Ectodermal cell (in vitro differentiated cells): ENCODE data around the gene PPP2R2C.

Source experiments
- H3K27ac ChIP-seq: 2 replicates; pipeline ENCODE4 v1.7.0; 2013; ENCODE audit warnings: mild to moderate bottlenecking, low read depth, low read length; ENCODE audit not compliant: insufficient read depth, poor library complexity, severe bottlenecking
- H3K27me3 ChIP-seq: 2 replicates; pipeline ENCODE4 v1.7.0; 2013; ENCODE audit warnings: mild to moderate bottlenecking, low read length; ENCODE audit not compliant: insufficient read depth, control insufficient read depth, poor library complexity, severe bottlenecking
- H3K36me3 ChIP-seq: one replicate; pipeline ENCODE4 v1.7.0; 2013; ENCODE audit warnings: low read length; ENCODE audit not compliant: control insufficient read depth, insufficient read depth
- H3K4me1 ChIP-seq: one replicate; pipeline ENCODE4 v1.7.0; 2013; ENCODE audit warnings: low read length; ENCODE audit not compliant: control insufficient read depth, insufficient read depth
- H3K4me3 ChIP-seq: 2 replicates; pipeline ENCODE4 v1.7.0; 2013; ENCODE audit warnings: low read depth, low read length, control low read depth; ENCODE audit not compliant: insufficient read depth
- H3K9me3 ChIP-seq: 2 replicates; pipeline ENCODE4 v1.7.0; 2013; ENCODE audit warnings: mild to moderate bottlenecking, low read length, moderate library complexity; ENCODE audit not compliant: control insufficient read depth
- WGBS, 2 experiments: methylation state at CpG; one replicate each; pipeline ENCODE4 v1.1.7; 2013; ENCODE audit warnings: missing lambda C conversion rate in 2 of 2; 5-methylcytosine and 5-hydroxymethylcytosine counted together

Gene PPP2R2C

DNA sequence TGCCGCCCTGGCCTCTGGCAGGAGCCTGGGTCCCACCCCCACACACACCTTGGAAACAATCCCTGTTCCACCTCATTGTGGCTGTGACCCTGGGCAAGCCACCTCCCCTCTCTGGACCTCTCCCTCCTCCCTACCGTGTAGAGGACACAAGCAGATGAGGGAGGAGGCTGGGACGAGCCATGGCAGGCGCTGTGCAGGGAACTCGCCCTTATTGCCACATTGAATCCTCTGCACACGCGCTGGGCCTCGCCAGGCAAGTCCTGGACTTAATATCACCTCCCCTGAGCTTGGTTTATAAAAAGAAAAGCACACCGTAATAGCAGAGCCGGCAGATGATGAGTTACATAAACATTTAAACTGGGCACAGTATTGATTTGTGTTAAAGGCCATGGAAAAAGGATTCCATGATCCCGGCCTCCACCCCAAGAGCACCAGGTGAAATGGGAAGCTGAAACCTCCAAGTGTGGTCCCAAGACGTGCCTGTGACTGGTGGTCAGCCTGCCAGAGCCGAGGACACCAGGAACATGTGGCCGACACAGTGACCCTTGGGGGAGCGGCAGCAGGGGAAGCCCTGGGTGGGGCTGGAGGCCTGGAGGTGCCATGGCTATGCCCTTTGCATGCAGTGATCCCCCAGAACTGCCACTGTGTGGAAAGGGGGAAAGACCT is 81.1 kb downstream of the PPP2R2C start:
- WGBS, 2 experiments = 88% methylated on average over 15 of the region's 15 CpGs
- no peak overlapping the region for H3K27ac ChIP-seq
- H3K4me1 ChIP-seq = peaks cover 3% of the 10 kb centered on the region

GRCh38 chr4:6390356-6390755 is 82.1 kb downstream of the PPP2R2C start:
- H3K9me3 ChIP-seq = no peaks in the 10 kb centered on the region
- H3K36me3 ChIP-seq = no peaks in the 10 kb centered on the region
- no peaks in the 10 kb centered on the region for H3K27me3 ChIP-seq
- H3K4me1 ChIP-seq = peaks cover 3% of the 10 kb centered on the region
- no peak overlapping the region for H3K4me3 ChIP-seq
- H3K27ac ChIP-seq = no peak overlapping the region
- 65% methylated on average over 18 of the region's 18 CpGs for WGBS, 2 experiments

More for the DNA sequence above, 81.1 kb downstream of the PPP2R2C start:
- H3K36me3 ChIP-seq = no peaks in the 10 kb centered on the region
- no peaks in the 10 kb centered on the region for H3K9me3 ChIP-seq
- no peak overlapping the region for H3K4me3 ChIP-seq
- H3K27me3 ChIP-seq = no peaks in the 10 kb centered on the region

GRCh38 chr4:6389142-6389825 is 83.1 kb downstream of the PPP2R2C start:
- H3K27ac ChIP-seq = no peak overlapping the region
- no peaks in the 10 kb centered on the region for H3K9me3 ChIP-seq
- H3K4me1 ChIP-seq = peaks cover 3% of the 10 kb centered on the region
- WGBS, 2 experiments = 89 to 91% methylated on average over 19 of the region's 19 CpGs
- no peak overlapping the region for H3K4me3 ChIP-seq
- H3K27me3 ChIP-seq = no peaks in the 10 kb centered on the region
- no peaks in the 10 kb centered on the region for H3K36me3 ChIP-seq

DNA sequence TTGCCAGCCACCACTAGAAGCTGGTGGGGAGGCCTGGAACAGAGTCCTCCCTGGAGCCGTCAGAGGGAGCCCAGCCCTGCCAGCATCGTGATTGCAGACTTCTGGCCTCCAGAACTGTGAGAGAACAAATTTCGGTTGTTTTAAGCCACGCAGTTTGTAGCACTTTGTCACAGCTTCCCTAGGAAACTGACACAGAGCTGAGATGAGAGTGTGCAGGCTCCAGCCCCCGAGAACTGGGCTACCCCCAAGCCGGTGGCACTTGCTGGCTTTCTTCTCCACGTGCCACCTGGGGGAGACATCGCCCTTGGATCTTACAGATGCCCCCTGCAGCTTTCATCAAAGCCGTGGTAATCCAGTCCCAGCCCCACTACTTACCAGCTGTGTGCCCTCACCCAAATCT is 83.7 kb downstream of the PPP2R2C start:
- 76 to 77% methylated on average over 9 of the region's 9 CpGs for WGBS, 2 experiments
- Histone ChIP-seq H3K36me3 (no peaks in the 10 kb centered on the region), H3K9me3 (no peaks in the 10 kb centered on the region), H3K4me1 (peaks cover 3% of the 10 kb centered on the region), H3K27ac (no peak overlapping the region), H3K27me3 (no peaks in the 10 kb centered on the region), H3K4me3 (no peak overlapping the region)

DNA sequence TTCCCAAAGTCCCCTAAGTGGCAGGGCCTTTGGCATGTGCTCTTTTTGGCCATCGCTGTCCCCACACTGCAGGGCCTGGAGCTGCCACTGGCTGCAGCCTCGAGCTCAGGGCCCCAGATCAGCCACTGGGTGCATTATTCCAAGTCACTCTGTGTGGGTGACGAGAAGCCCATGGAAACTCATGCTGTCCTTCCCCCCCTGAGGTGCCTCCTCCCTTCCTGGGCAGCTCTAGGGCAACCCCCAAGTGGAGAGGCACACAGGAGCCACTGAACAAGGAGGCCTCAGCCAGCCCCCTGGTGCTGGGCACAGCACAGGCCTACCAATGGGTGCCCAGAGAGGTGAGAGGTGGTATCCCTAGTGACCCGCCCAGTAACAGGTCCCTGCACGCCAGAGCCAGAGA is 84.5 kb downstream of the PPP2R2C start:
- Histone ChIP-seq H3K36me3 (no peaks in the 10 kb centered on the region), H3K4me1 (peaks cover 3% of the 10 kb centered on the region), H3K4me3 (no peak overlapping the region), H3K27ac (no peak overlapping the region), H3K9me3 (no peaks in the 10 kb centered on the region), H3K27me3 (no peaks in the 10 kb centered on the region)
- 87 to 93% methylated on average over 5 of the region's 5 CpGs for WGBS, 2 experiments

- H3K4me3 ChIP-seq = no peak overlapping the region
- no peak overlapping the region for H3K27ac ChIP-seq
- H3K27me3 ChIP-seq = no peaks in the 10 kb centered on the region
- H3K36me3 ChIP-seq = no peaks in the 10 kb centered on the region
- H3K9me3 ChIP-seq = no peaks in the 10 kb centered on the region
- 91 to 94% methylated on average over 7 of the region's 7 CpGs for WGBS, 2 experiments
- H3K4me1 ChIP-seq = peaks cover 3% of the 10 kb centered on the region
These were observed 86.3 kb downstream of the PPP2R2C start for GRCh38 chr4:6386091-6386490.

DNA sequence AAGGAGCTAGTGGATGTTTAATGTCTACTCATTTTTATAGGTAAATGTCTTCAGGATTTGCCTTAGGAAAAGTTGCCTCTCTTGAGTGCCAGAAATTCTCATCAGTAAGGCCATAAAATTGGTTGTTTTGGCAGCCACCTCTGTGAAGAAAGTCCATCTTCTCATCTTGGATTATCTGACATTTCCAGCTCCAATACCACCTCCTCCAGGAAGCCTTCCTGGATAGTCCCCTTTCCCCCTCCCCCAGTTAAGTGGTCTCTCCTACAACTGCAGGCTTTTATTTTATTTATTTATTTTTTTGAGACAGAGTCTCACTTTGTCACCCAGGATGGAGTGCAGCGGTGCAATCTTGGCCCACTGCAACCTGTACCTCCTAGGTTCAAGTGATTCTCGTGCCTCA is 87.1 kb downstream of the PPP2R2C start:
- no peak overlapping the region for H3K27ac ChIP-seq
- no peak overlapping the region for H3K4me3 ChIP-seq
- H3K36me3 ChIP-seq = no peaks in the 10 kb centered on the region
- no peaks in the 10 kb centered on the region for H3K27me3 ChIP-seq
- H3K9me3 ChIP-seq = no peaks in the 10 kb centered on the region
- peaks cover 6% of the 10 kb centered on the region for H3K4me1 ChIP-seq
- WGBS, 2 experiments = 93 to 100% methylated on average over 2 of the region's 2 CpGs

- Histone ChIP-seq H3K27ac (no peak overlapping the region), H3K4me3 (no peak overlapping the region), H3K4me1 (peaks cover 10% of the 10 kb centered on the region), H3K36me3 (no peaks in the 10 kb centered on the region), H3K27me3 (no peaks in the 10 kb centered on the region), H3K9me3 (no peaks in the 10 kb centered on the region)
- 90 to 94% methylated on average over 3 of the region's 3 CpGs for WGBS, 2 experiments
These were observed 87.9 kb downstream of the PPP2R2C start for GRCh38 chr4:6384541-6384940.

- H3K4me1 ChIP-seq = peaks cover 10% of the 10 kb centered on the region
- H3K9me3 ChIP-seq = no peaks in the 10 kb centered on the region
- WGBS, 2 experiments = 95 to 96% methylated on average over 9 of the region's 9 CpGs
- H3K27me3 ChIP-seq = no peaks in the 10 kb centered on the region
- H3K4me3 ChIP-seq = no peak overlapping the region
- no peaks in the 10 kb centered on the region for H3K36me3 ChIP-seq
- H3K27ac ChIP-seq = no peak overlapping the region
These were observed 88.5 kb downstream of the PPP2R2C start for GRCh38 chr4:6383929-6384328.

- Histone ChIP-seq H3K27me3 (no peaks in the 10 kb centered on the region), H3K27ac (no peak overlapping the region), H3K36me3 (no peaks in the 10 kb centered on the region), H3K4me3 (no peak overlapping the region), H3K4me1 (peaks cover 15% of the 10 kb centered on the region), H3K9me3 (no peaks in the 10 kb centered on the region)
- WGBS, 2 experiments = 93 to 94% methylated on average over 10 of the region's 10 CpGs
These were observed 89.4 kb downstream of the PPP2R2C start for GRCh38 chr4:6383009-6383404.
